GM12875 (cell line): ENCODE measurements around the gene MTCL1.

Experiments used
- H3K4me3 ChIP-seq: one replicate; pipeline ENCODE4 v1.5.1; 2011; ENCODE audit warnings: low read depth, low read length, control low read depth
- TF ChIP-seq, protein P1 (sequence below): IDR thresholded peaks from 2 replicates; pipeline ENCODE4 v1.5.1; 2011; ENCODE audit warnings: low read depth, mild to moderate bottlenecking, control low read depth, inconsistent platforms, low read length, moderate library complexity, borderline replicate concordance; ENCODE audit not compliant: insufficient read depth

The MTCL1 gene

DNA sequence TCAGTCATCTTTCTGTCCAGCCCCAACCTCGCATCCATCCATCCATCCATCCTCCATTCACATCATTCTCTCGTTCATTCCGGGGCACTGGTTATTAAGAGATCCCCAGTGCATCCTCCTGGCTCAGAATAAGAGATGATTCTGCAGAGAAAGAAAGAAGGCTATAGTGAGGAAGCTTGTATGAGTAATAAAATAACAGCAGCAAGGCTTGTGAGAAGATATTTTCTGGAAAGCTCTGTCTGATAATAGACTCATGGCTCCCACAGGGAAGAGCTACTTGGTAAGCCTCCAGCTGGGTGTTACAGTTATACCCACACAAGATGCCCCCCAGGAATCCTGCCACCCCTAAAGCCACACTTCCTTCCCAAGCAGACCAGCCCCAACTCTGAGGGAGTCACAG is 143.2 kb downstream of the MTCL1 start:
- TF ChIP-seq, protein P1, sequence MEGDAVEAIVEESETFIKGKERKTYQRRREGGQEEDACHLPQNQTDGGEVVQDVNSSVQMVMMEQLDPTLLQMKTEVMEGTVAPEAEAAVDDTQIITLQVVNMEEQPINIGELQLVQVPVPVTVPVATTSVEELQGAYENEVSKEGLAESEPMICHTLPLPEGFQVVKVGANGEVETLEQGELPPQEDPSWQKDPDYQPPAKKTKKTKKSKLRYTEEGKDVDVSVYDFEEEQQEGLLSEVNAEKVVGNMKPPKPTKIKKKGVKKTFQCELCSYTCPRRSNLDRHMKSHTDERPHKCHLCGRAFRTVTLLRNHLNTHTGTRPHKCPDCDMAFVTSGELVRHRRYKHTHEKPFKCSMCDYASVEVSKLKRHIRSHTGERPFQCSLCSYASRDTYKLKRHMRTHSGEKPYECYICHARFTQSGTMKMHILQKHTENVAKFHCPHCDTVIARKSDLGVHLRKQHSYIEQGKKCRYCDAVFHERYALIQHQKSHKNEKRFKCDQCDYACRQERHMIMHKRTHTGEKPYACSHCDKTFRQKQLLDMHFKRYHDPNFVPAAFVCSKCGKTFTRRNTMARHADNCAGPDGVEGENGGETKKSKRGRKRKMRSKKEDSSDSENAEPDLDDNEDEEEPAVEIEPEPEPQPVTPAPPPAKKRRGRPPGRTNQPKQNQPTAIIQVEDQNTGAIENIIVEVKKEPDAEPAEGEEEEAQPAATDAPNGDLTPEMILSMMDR: no peak
- no peak overlapping the region for H3K4me3 ChIP-seq

DNA sequence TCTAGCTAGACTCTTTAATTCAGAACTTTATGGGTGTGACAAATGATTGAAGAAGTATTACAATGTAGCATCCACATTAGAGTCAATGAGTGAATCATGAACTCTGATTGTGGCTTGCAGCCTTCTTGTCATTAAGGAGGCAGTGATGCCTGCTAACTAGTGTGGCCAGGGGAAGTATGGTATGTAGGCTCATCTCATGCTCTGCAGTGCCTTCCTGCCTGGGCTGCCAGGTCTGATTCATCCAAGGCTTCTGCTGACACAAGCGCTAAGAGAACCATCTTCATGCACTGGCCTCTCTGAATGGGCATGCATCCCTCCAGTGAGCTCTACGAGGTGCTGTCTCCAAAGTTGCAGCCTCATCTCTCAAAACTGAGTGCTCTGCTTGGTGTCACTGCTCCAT is 144.3 kb downstream of the MTCL1 start:
- TF ChIP-seq, protein P1: no peak
- no peak overlapping the region for H3K4me3 ChIP-seq

DNA sequence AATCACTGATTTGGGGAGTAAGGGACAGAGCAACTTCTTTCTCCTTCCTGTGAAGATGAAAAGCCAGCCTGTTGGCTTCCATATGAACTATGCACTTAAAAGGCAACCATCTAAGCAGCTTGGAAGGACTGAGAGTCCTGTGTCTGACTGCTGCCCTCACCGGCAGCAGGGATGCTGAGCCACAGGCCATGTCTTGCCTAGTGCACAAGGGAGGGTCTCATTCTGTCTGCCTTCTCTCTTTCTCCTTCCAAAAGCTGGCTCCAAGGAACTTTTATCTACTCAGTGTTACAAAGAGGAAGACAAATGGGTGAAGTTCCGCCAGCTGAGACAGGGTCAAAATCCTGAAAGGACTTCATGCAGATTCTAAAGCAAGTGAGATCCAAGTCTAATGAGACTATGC is 146.3 kb downstream of the MTCL1 start:
- no peak overlapping the region for H3K4me3 ChIP-seq
- TF ChIP-seq, protein P1: no peak

DNA sequence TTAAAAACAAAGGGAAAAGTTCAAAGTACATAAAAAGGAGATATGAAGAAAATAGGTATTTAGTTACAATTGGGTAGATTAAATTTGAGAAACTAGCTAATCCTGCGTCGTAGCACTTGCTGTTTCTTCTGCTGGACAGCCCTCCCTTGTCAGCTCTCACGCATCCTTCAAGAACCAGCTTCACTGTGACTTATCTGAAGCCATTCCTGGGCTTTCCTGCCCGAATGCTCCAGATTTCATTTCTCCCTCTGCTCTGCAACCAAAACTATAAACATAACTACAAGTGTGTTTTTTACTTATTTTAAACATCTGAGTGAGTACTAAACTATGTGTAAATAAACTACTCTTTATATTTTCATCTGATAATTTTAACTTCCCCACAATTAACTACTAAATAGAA is 149.2 kb downstream of the MTCL1 start:
- H3K4me3 ChIP-seq: no peak overlapping the region
- TF ChIP-seq, protein P1: no peak

DNA sequence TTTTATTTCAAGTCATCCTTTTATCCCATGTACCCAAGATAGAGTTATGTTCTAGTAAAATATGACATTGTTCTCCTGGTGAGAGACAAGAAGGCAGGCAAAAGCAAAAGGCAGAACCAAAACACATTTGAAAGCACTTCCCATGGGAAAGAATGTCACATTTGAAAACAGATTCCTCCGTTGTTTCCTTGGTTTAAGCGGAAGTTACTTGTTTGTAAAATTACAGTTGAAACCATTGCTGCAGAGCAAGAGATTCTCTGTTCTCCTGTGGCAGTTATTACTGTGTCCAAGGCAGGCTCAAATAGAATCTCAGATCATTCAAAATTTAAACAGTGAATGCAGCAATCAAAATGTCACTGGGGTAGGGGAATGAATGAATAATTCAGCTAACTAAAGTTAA is 149.6 kb downstream of the MTCL1 start:
- H3K4me3 ChIP-seq: no peak overlapping the region

DNA sequence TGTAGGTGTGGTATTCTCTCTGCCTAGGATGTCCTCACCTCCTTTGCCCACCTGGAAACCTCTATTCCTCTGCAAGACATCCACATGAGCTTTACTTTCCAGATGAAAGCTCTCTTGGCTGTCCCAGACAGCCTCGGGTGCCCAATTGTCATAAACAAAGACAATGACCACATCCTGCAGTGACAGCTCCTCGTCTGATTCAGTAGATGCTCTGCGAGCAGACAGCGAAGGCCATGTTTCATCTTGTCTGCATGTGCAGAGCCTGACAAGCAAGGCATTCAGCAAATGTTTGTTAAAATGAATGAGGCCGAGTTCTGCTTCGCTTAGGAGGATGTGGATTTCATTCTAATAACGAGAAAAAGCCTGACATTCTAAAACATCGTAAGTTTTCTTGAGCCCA is 150.9 kb downstream of the MTCL1 start:
- TF ChIP-seq, protein P1: no peak
- H3K4me3 ChIP-seq: no peak overlapping the region

More for the DNA sequence above, 149.6 kb downstream of the MTCL1 start:
- TF ChIP-seq, protein P1: no peak

DNA sequence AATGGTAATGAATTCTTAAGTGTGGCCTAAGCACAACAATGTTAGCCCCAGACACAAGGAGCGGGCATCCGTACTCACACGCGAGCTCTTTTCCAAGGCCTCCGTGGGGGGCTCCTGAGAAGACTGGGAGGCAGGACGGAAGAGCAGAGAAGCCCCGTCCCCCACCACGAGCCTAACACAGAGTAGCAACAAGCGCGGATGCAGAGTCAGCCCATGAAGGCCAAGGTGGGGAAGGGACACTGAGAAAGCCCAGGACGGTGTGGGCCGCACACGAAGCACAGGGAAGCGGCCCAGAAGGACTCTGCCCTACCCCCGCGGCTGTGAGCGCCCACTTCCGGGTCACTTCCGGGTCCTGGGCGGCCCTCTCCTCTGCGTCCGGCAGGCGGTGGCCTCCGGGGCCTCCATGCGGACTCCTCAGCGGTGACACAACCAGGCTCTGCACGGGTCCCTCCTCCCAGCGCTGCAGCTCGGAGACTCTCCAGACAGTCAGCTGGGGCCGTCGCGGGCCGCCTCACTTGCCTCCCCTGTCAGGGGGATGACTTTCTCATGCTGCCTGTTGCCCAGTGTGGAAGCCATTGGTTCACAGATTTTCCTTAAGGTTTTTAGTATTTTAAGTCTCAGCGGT is 151.5 kb downstream of the MTCL1 start:
- H3K4me3 ChIP-seq: no peak overlapping the region
- TF ChIP-seq, protein P1: no peak
